HepG2 (cell line): ENCODE measurements around the gene PCDHGA7. TPM values are rescaled to one million over a fixed set of nuclear protein-coding genes. Genes with fewer than 3 reads are reported as not detected.
A peak's percentile ranks its signal among the peaks of the same experiment; 100 is the strongest.

Experiments used
- ATF1 ChIP-seq: IDR thresholded peaks from 2 replicates; pipeline ENCODE4 v1.6.1; 2016; ENCODE audit warnings: mild to moderate bottlenecking, control low read depth
- CENPX ChIP-seq: sonication (generic); formaldehyde crosslinking; IDR thresholded peaks from 2 replicates; pipeline ENCODE4 v1.9.0; 2021; ENCODE audit warnings: mild to moderate bottlenecking, missing genetic modification reagents, moderate library complexity
- CREM ChIP-seq, 2 experiments: sonication (generic) in 1 of 2; formaldehyde crosslinking in 1 of 2; IDR thresholded peaks; 2 replicates each; pipeline versions ENCODE4 v1.4.0 to v1.6.1; 2016 to 2020; ENCODE audit warnings: antibody characterized with exemption in 1 of 2, mild to moderate bottlenecking in 1 of 2, missing genetic modification reagents in 1 of 2
- ERF ChIP-seq: IDR thresholded peaks from 2 replicates; pipeline ENCODE4 v1.6.1; 2018; ENCODE audit warnings: missing biosample characterization, missing genetic modification reagents
- FOXO1 ChIP-seq: sonication (generic); formaldehyde crosslinking; IDR thresholded peaks from 2 replicates; pipeline ENCODE4 v1.4.0; 2020; ENCODE audit warnings: missing genetic modification reagents
- ISL2 ChIP-seq: sonication (generic); formaldehyde crosslinking; IDR thresholded peaks from 2 replicates; pipeline ENCODE4 v1.5.0; 2020; ENCODE audit warnings: missing genetic modification reagents
- KDM2A ChIP-seq: sonication (generic); formaldehyde crosslinking; IDR thresholded peaks from 2 replicates; pipeline ENCODE4 v1.4.0; 2020; ENCODE audit warnings: low read depth, missing genetic modification reagents, borderline replicate concordance
- MTA3 ChIP-seq: sonication (generic); formaldehyde crosslinking; IDR thresholded peaks from 2 replicates; pipeline ENCODE4 v1.4.0; 2020; ENCODE audit warnings: missing genetic modification reagents
- MZF1 ChIP-seq: sonication (generic); formaldehyde crosslinking; IDR thresholded peaks from 2 replicates; pipeline ENCODE4 v1.8.1; 2023; ENCODE audit warnings: mild to moderate bottlenecking, missing genetic modification reagents, borderline replicate concordance
- NR2F6 ChIP-seq, 2 experiments: IDR thresholded peaks; 2 replicates each; pipeline ENCODE4 v1.6.1; 2016; ENCODE audit warnings: antibody characterized with exemption in 1 of 2, mild to moderate bottlenecking in 1 of 2
- STAG1 ChIP-seq: sonication (generic); formaldehyde crosslinking; IDR thresholded peaks from 2 replicates; pipeline ENCODE4 v1.4.0; 2020; ENCODE audit warnings: missing genetic modification reagents
- TBX2 ChIP-seq: sonication (generic); formaldehyde crosslinking; IDR thresholded peaks from 2 replicates; pipeline ENCODE4 v1.5.0; 2020; ENCODE audit warnings: missing genetic modification reagents, mild to moderate bottlenecking, borderline replicate concordance
- TEAD2 ChIP-seq: sonication (generic); formaldehyde crosslinking; IDR thresholded peaks from 2 replicates; pipeline ENCODE4 v1.9.0; 2021; ENCODE audit warnings: missing genetic modification reagents
- ZBTB7B ChIP-seq: sonication (generic); formaldehyde crosslinking; IDR thresholded peaks from 2 replicates; pipeline ENCODE4 v1.4.0; 2020; ENCODE audit warnings: missing genetic modification reagents
- ZC3H13 ChIP-seq: sonication (generic); formaldehyde crosslinking; IDR thresholded peaks from 2 replicates; pipeline ENCODE4 v1.8.1; 2023; ENCODE audit warnings: mild to moderate bottlenecking, missing genetic modification reagents, moderate library complexity
- ZNF234 ChIP-seq: sonication (generic); formaldehyde crosslinking; conservative IDR thresholded peaks from 2 replicates; pipeline ENCODE4 v1.5.1; 2020; ENCODE audit warnings: mild to moderate bottlenecking, missing genetic modification reagents
- ZNF33B ChIP-seq: sonication (generic); formaldehyde crosslinking; IDR thresholded peaks from 2 replicates; pipeline ENCODE4 v1.5.1; 2020; ENCODE audit warnings: mild to moderate bottlenecking, missing genetic modification reagents
- ZNF556 ChIP-seq: sonication (generic); formaldehyde crosslinking; IDR thresholded peaks from 2 replicates; pipeline ENCODE4 v1.4.0; 2020; ENCODE audit warnings: mild to moderate bottlenecking, missing genetic modification reagents, borderline replicate concordance
- ZNF615 ChIP-seq: sonication (generic); formaldehyde crosslinking; IDR thresholded peaks from 2 replicates; pipeline ENCODE4 v1.5.0; 2020; ENCODE audit warnings: mild to moderate bottlenecking, missing genetic modification reagents, borderline replicate concordance
- ZNF7 ChIP-seq: IDR thresholded peaks from 2 replicates; pipeline ENCODE4 v1.6.1; 2016; ENCODE audit warnings: missing biosample characterization, missing genetic modification reagents
- ZNF747 ChIP-seq: sonication (generic); formaldehyde crosslinking; IDR thresholded peaks from 2 replicates; pipeline ENCODE4 v1.8.1; 2023; ENCODE audit warnings: missing genetic modification reagents, mild to moderate bottlenecking, borderline replicate concordance
- ZNF772 ChIP-seq: sonication (generic); formaldehyde crosslinking; IDR thresholded peaks from 2 replicates; pipeline ENCODE4 v1.5.0; 2020; ENCODE audit warnings: mild to moderate bottlenecking, missing genetic modification reagents
- ZSCAN22 ChIP-seq: sonication (generic); formaldehyde crosslinking; IDR thresholded peaks from 2 replicates; pipeline ENCODE4 v1.4.0; 2020; ENCODE audit warnings: mild to moderate bottlenecking, missing genetic modification reagents
- polyA plus RNA-seq, 8 experiments: library from polyadenylated mRNA; depleted of rRNA in 3 of 8; stranded (reverse) in 7 of 8; unstranded in 1 of 8; fragments of >200 nt; fragmentation: Illumina TruSeq in 4 of 8; extraction: Trizol in 4 of 8; gene quantifications; 2 replicates each; pipeline versions ENCODE4 v1.2.1 to v1.2.3, GENCODE V29; 2011 to 2016; ENCODE audit warnings: low read depth in 4 of 8, missing spikeins in 1 of 8, mixed read lengths in 1 of 8; ENCODE audit not compliant: insufficient read depth in 1 of 8
- total RNA-seq, 5 experiments: library from RNA; depleted of rRNA; stranded (reverse); fragments of >200 nt; fragmentation: Illumina TruSeq; extraction: Trizol; gene quantifications; 2 replicates each; pipeline ENCODE4 v1.2.3, GENCODE V29; 2016; ENCODE audit warnings: low read depth in 1 of 5
- TF ChIP-seq, protein P1 (sequence below): IDR thresholded peaks from 2 replicates; pipeline ENCODE4 v1.6.1; 2016; ENCODE audit warnings: low read depth, control low read depth
- TF ChIP-seq, protein P2 (sequence below): IDR thresholded peaks from 2 replicates; pipeline ENCODE4 v1.6.1; 2016; ENCODE audit warnings: low read depth
- TF ChIP-seq, protein P3 (sequence below): IDR thresholded peaks from 2 replicates; pipeline ENCODE4 v1.6.1; 2016; ENCODE audit warnings: low read depth, borderline replicate concordance
- TF ChIP-seq, protein P4 (sequence below): IDR thresholded peaks from 2 replicates; pipeline ENCODE4 v1.6.1; 2012; ENCODE audit warnings: low read depth, low read length, improper control_type of control experiment

PCDHGA7 gene
- total and polyA plus RNA-seq, 2 of the 13 experiments (the other 11 are each of a cell fraction or from before 2014, with no cell fraction given) = 0.11 to 0.31 TPM

DNA sequence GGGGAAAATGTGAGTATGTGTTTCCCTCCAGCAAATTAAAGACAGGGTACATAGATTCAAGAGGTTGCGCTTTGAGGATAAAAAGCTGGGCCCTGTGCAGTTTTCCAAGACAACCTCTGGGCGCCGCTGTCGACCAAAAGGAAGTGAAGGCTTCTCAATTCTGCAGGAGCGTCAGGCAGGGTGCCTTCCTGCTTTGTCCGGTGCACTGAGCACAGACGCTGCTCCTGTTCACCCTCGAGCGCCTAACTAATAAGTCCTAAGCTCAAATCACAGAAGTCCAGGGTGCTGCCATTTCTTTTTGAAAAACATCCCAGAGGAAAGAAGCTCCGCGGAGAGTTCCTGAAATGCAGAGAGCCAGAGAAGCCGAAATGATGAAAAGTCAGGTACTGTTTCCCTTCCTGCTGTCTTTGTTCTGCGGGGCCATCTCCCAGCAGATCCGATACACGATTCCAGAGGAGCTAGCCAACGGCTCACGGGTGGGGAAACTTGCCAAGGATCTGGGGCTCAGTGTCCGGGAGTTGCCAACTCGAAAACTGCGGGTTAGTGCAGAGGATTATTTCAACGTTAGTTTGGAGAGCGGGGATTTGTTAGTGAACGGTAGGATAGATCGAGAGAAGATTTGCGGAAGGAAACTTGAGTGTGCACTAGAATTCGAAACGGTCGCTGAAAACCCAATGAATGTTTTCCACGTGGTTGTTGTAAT is 32.5 kb upstream of the PCDHGA7 start, which contains the start of gene PCDHGB1 (continued):
- TF ChIP-seq ZNF747 (CRISPR knock-in tag) = no peak
- no peak for TF ChIP-seq CENPX
- TF ChIP-seq ZNF615 (CRISPR knock-in tag) = no peak
- no peak for TF ChIP-seq ZNF33B (CRISPR knock-in tag)
- TF ChIP-seq, protein P1, sequence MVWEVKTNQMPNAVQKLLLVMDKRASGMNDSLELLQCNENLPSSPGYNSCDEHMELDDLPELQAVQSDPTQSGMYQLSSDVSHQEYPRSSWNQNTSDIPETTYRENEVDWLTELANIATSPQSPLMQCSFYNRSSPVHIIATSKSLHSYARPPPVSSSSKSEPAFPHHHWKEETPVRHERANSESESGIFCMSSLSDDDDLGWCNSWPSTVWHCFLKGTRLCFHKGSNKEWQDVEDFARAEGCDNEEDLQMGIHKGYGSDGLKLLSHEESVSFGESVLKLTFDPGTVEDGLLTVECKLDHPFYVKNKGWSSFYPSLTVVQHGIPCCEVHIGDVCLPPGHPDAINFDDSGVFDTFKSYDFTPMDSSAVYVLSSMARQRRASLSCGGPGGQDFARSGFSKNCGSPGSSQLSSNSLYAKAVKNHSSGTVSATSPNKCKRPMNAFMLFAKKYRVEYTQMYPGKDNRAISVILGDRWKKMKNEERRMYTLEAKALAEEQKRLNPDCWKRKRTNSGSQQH (CRISPR knock-in tag) = no peak
- TF ChIP-seq TBX2 = 0 out of 2 replicates have a peak, but pooled peaks have one; percentile 24
- no peak for TF ChIP-seq TEAD2 (CRISPR knock-in tag)
- no peak for TF ChIP-seq ZNF556 (CRISPR knock-in tag)
- no peak for TF ChIP-seq MZF1
- TF ChIP-seq ATF1 (CRISPR knock-in tag) = no peak
- no peak for TF ChIP-seq ZNF234 (CRISPR knock-in tag)
- no peak for TF ChIP-seq MTA3
- TF ChIP-seq FOXO1 (CRISPR knock-in tag) = no peak
- peak; percentile 44; the same call in 1 of the 2 replicates for TF ChIP-seq ERF (CRISPR knock-in tag)
- TF ChIP-seq KDM2A (CRISPR knock-in tag) = peak; percentile 44; the same call in 1 of the 2 replicates
- TF ChIP-seq, protein P2, sequence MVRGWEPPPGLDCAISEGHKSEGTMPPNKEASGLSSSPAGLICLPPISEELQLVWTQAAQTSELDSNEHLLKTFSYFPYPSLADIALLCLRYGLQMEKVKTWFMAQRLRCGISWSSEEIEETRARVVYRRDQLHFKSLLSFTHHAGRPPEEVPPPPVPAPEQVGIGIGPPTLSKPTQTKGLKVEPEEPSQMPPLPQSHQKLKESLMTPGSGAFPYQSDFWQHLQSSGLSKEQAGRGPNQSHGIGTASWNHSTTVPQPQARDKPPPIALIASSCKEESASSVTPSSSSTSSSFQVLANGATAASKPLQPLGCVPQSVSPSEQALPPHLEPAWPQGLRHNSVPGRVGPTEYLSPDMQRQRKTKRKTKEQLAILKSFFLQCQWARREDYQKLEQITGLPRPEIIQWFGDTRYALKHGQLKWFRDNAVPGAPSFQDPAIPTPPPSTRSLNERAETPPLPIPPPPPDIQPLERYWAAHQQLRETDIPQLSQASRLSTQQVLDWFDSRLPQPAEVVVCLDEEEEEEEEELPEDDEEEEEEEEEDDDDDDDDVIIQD (CRISPR knock-in tag) = no peak
- peak; percentile 70 for TF ChIP-seq STAG1
- TF ChIP-seq ZSCAN22 (CRISPR knock-in tag) = no peak
- TF ChIP-seq, protein P3, sequence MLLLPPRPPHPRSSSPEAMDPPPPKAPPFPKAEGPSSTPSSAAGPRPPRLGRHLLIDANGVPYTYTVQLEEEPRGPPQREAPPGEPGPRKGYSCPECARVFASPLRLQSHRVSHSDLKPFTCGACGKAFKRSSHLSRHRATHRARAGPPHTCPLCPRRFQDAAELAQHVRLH (CRISPR knock-in tag) = no peak; the same call in 1 of the 2 replicates
- peak; percentile 78 for TF ChIP-seq ZNF7 (CRISPR knock-in tag)
- no peak for TF ChIP-seq ISL2 (CRISPR knock-in tag)
- TF ChIP-seq, protein P4, sequence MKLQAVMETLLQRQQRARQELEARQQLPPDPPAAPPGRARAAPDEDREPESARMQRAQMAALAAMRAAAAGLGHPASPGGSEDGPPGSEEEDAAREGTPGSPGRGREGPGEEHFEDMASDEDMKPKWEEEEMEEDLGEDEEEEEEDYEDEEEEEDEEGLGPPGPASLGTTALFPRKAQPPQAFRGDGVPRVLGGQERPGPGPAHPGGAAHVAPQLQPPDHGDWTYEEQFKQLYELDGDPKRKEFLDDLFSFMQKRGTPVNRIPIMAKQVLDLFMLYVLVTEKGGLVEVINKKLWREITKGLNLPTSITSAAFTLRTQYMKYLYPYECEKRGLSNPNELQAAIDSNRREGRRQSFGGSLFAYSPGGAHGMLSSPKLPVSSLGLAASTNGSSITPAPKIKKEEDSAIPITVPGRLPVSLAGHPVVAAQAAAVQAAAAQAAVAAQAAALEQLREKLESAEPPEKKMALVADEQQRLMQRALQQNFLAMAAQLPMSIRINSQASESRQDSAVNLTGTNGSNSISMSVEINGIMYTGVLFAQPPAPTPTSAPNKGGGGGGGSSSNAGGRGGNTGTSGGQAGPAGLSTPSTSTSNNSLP = no peak
- no peak for TF ChIP-seq CREM (IDR thresholded peaks at IDR 0.05)
- TF ChIP-seq CREM (CRISPR knock-in tag; IDR thresholded peaks at IDR 0.05) = no peak
- TF ChIP-seq NR2F6 (IDR thresholded peaks at IDR 0.05) = no peak
- TF ChIP-seq NR2F6 (CRISPR knock-in tag; IDR thresholded peaks at IDR 0.05) = no peak
- TF ChIP-seq ZC3H13 (CRISPR knock-in tag) = no peak
- TF ChIP-seq ZBTB7B (CRISPR knock-in tag) = no peak
- 0 out of 2 replicates have a peak, but pooled peaks have one; percentile 39 for TF ChIP-seq ZNF772
